ENCODE measurements around the gene DNASE1L3. TPM values are rescaled to one million over a fixed set of nuclear protein-coding genes. Genes with fewer than 3 reads are reported as not detected.

Gene DNASE1L3
- total RNA-seq, 1 experiment from 2014 or later = 0.36 TPM

DNA sequence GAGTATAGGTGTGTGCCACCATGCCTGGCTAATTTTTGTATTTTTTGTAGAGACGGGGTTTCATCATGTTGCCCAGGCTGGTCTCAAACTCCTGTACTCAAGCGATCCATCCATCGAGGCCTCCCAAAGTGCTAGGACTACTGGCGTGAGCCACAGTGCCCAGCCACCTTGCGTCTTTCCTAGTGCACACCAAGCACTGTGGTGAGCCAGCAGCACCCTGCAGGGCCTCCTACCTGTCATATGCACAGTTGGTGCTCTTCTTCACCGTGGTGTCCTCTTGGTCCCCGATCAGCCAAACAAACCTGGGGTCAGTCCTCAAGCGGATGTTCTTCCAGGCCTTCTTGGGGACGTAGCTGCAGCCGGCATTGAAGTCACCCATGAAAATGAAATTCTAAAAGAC, 13.2 kb downstream of the DNASE1L3 start:
- TF ChIP-seq EZH2phosphoT487 (IDR thresholded peaks at IDR 0.05; ENCODE audit: borderline replicate concordance, low read length) (no peak), EZH2 (IDR thresholded peaks at IDR 0.05; ENCODE audit: low read length, unreplicated experiment) (no peak)
- TF ChIP-seq, protein P1, sequence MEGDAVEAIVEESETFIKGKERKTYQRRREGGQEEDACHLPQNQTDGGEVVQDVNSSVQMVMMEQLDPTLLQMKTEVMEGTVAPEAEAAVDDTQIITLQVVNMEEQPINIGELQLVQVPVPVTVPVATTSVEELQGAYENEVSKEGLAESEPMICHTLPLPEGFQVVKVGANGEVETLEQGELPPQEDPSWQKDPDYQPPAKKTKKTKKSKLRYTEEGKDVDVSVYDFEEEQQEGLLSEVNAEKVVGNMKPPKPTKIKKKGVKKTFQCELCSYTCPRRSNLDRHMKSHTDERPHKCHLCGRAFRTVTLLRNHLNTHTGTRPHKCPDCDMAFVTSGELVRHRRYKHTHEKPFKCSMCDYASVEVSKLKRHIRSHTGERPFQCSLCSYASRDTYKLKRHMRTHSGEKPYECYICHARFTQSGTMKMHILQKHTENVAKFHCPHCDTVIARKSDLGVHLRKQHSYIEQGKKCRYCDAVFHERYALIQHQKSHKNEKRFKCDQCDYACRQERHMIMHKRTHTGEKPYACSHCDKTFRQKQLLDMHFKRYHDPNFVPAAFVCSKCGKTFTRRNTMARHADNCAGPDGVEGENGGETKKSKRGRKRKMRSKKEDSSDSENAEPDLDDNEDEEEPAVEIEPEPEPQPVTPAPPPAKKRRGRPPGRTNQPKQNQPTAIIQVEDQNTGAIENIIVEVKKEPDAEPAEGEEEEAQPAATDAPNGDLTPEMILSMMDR (conservative IDR thresholded peaks at IDR 0.05; ENCODE audit: low read depth, low read length) = no peak

DNA sequence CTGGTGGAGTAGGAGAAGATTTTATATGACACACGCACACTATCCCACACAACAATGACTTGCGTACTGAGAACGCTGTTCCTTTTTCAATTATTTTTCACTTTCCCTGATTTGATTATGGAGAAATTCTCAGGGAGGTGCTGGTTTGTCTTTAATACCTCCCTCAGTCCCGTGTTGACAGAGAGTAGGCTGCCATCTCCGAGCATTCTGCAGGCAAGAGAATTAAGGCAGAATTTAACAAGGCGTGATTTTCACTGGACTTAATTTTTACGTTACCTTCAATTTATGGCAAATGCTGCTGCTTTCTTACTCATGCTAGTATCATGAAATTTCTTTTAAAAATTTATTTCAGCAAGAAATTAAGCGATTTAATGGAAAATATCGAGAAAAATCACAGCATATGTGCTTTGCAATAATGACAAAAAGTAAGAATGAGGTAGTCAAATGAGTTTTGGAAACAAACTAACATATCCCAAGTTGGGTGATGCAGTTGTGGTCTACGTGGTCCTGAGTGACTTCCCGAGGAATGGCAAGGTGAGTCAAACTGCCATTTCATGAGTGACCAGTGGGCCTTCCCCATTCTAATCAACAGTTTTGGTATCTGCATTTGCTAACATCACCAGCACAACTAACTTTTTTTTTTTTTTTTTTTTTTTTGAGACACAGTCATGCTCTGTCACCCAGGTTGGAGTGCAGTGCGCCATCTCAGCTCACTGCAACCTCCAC, 16.9 kb downstream of the DNASE1L3 start:
- Histone ChIP-seq H3K36me3 (ENCODE audit: low read depth, low read length) (no peaks in the 10 kb centered on the region), H3K79me2 (ENCODE audit: low read length) (no peaks in the 10 kb centered on the region), H2AFZ (ENCODE audit: low read length) (no peak overlapping the region), H3K9ac (ENCODE audit: low read length) (no peak overlapping the region), H3K4me1 (ENCODE audit: insufficient read depth, low read length) (peaks cover 20% of the 10 kb centered on the region), H4K20me1 (ENCODE audit: low read length) (no peaks in the 10 kb centered on the region), H3K27me3 (ENCODE audit: low read length) (no peaks in the 10 kb centered on the region), H3K9me2 (replicated peaks; ENCODE audit: low read length) (no peaks in the 10 kb centered on the region), H3F3A (ENCODE audit: low read length, unreplicated experiment) (no peaks in the 10 kb centered on the region), H3K4me3 (ENCODE audit: low read length) (no peak overlapping the region), H3K27ac (ENCODE audit: low read length) (no peak overlapping the region), H3K9me3 (ENCODE audit: low read length) (no peaks in the 10 kb centered on the region), H3K4me2 (ENCODE audit: low read length) (no peak overlapping the region)
- intact Hi-C loops (cut with micrococcal nuclease) = no loop called here
- no peak for DNase-seq
- CTCF ChIA-PET = no interaction called here
- BruUV-seq (replicated peaks) = no TSS peak
- TF ChIP-seq EZH2phosphoT487 (IDR thresholded peaks at IDR 0.05; ENCODE audit: borderline replicate concordance, low read length) (no peak), EZH2 (IDR thresholded peaks at IDR 0.05; ENCODE audit: low read length, unreplicated experiment) (no peak)
- TF ChIP-seq, protein P1 (conservative IDR thresholded peaks at IDR 0.05; ENCODE audit: low read depth, low read length) = no peak
- ATAC-seq = no peak
- POLR2A ChIA-PET (ENCODE audit: unreplicated experiment) = no interaction called here

More for the DNA sequence above, 13.2 kb downstream of the DNASE1L3 start:
- Histone ChIP-seq H3K79me2 (ENCODE audit: low read length) (no peaks in the 10 kb centered on the region), H4K20me1 (ENCODE audit: low read length) (no peaks in the 10 kb centered on the region), H3K27ac (ENCODE audit: low read length) (peak overlapping the region; percentile 50), H2AFZ (ENCODE audit: low read length) (no peak overlapping the region), H3K4me2 (ENCODE audit: low read length) (no peak overlapping the region), H3K4me3 (ENCODE audit: low read length) (no peak overlapping the region), H3K4me1 (ENCODE audit: insufficient read depth, low read length) (peaks cover 12% of the 10 kb centered on the region), H3K9me2 (replicated peaks; ENCODE audit: low read length) (no peaks in the 10 kb centered on the region), H3F3A (ENCODE audit: low read length, unreplicated experiment) (no peaks in the 10 kb centered on the region), H3K9me3 (ENCODE audit: low read length) (no peaks in the 10 kb centered on the region), H3K36me3 (ENCODE audit: low read depth, low read length) (no peaks in the 10 kb centered on the region), H3K9ac (ENCODE audit: low read length) (no peak overlapping the region), H3K27me3 (ENCODE audit: low read length) (no peaks in the 10 kb centered on the region)
- intact Hi-C loops (cut with micrococcal nuclease) = no loop called here
- no TSS peak for BruUV-seq (replicated peaks)
- CTCF ChIA-PET = no interaction called here
- ATAC-seq = no peak
- DNase-seq = no peak
- POLR2A ChIA-PET (ENCODE audit: unreplicated experiment) = no interaction called here

DNA sequence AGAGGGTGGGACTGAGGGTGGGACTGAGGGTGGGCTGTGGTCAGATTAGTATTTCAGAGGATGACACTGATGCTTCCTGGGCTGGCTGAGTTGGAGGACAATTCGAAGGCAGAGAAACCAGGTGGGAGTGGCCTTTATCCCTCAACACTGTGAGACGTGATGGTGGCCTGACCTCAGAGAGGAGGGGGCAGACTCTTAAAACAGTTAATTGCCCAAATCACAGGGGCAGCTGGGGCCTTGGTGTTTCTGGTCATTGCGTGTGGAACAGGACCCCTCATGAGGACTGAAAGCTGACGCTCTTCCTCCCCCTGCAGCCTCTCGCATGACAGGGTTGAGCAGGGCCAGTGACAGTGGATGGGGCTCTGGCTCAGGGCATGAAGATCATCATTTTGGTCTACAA, 18.7 kb downstream of the DNASE1L3 start:
- no peaks in the 10 kb centered on the region for H3K27me3 ChIP-seq (ENCODE audit: low read length)
- intact Hi-C loops (cut with micrococcal nuclease) = no loop called here
- BruUV-seq (replicated peaks) = no TSS peak
- no peaks in the 10 kb centered on the region for H3K9me3 ChIP-seq (ENCODE audit: low read length)
- no peak overlapping the region for H3K27ac ChIP-seq (ENCODE audit: low read length)
- H3K9ac ChIP-seq (ENCODE audit: low read length) = no peak overlapping the region
- H4K20me1 ChIP-seq (ENCODE audit: low read length) = no peaks in the 10 kb centered on the region
- ATAC-seq (no peak), DNase-seq (no peak)
- ChIA-PET POLR2A (ENCODE audit: unreplicated experiment) (no interaction called here), CTCF (no interaction called here)
- TF ChIP-seq, protein P1 (conservative IDR thresholded peaks at IDR 0.05; ENCODE audit: low read depth, low read length) = no peak
- no peak for TF ChIP-seq EZH2phosphoT487 (IDR thresholded peaks at IDR 0.05; ENCODE audit: borderline replicate concordance, low read length)
- TF ChIP-seq EZH2 (IDR thresholded peaks at IDR 0.05; ENCODE audit: low read length, unreplicated experiment) = no peak
- H3K4me3 ChIP-seq (ENCODE audit: low read length) = no peak overlapping the region
- H3F3A ChIP-seq (ENCODE audit: low read length, unreplicated experiment) = no peaks in the 10 kb centered on the region
- no peak overlapping the region for H3K4me2 ChIP-seq (ENCODE audit: low read length)
- H2AFZ ChIP-seq (ENCODE audit: low read length) = no peak overlapping the region
- H3K9me2 ChIP-seq (replicated peaks; ENCODE audit: low read length) = no peaks in the 10 kb centered on the region
- no peaks in the 10 kb centered on the region for H3K36me3 ChIP-seq (ENCODE audit: low read depth, low read length)
- no peaks in the 10 kb centered on the region for H3K79me2 ChIP-seq (ENCODE audit: low read length)
- H3K4me1 ChIP-seq (ENCODE audit: insufficient read depth, low read length) = peaks cover 21% of the 10 kb centered on the region

Measured in PC-3 (cell line).